Upper lobe of left lung (tissue), 6 donors: Measurements from ENCODE around the gene CALHM2. TPM values are rescaled to one million over a fixed set of nuclear protein-coding genes. Genes with fewer than 3 reads are reported as not detected.

Experiments used
- ATAC-seq, 2 donors: fragments of 200-7000 bp; cut with Tn5 transposase; one replicate each; pipeline ENCODE4 v1.9.1; 2022; ENCODE audit warnings: mild to moderate bottlenecking in 2 of 2, moderate library complexity in 2 of 2; ENCODE audit not compliant: low FRiP score in 2 of 2
- DNase-seq, 2 donors: peaks; one replicate each; pipeline ENCODE4 v3.0.0-alpha.2; 2019 to 2020
- H3K27ac ChIP-seq, 4 donors: fragments of 200-600 bp; sonication (generic); one replicate each; pipeline ENCODE4 v1.5.1; 2016 to 2019
- H3K27me3 ChIP-seq, 4 donors: fragments of 200-600 bp; sonication (generic); one replicate each; pipeline ENCODE4 v1.5.1; 2017 to 2019
- H3K36me3 ChIP-seq, 4 donors: fragments of 200-600 bp; sonication (generic); one replicate each; pipeline ENCODE4 v1.5.1; 2016 to 2019
- H3K4me1 ChIP-seq, 4 donors: fragments of 200-600 bp; sonication (generic); one replicate each; pipeline ENCODE4 v1.5.1; 2018 to 2019
- H3K4me3 ChIP-seq, 4 donors: fragments of 200-600 bp; sonication (generic); one replicate each; pipeline ENCODE4 v1.5.1; 2017 to 2019; ENCODE audit warnings: mild to moderate bottlenecking in 2 of 4, moderate library complexity in 1 of 4
- H3K9me3 ChIP-seq, 4 donors: fragments of 200-600 bp; sonication (generic); one replicate each; pipeline ENCODE4 v1.5.1; 2018 to 2019
- EP300 ChIP-seq, 4 donors: sonication (generic); formaldehyde crosslinking; IDR thresholded peaks; one replicate each; pipeline ENCODE4 v1.5.1; 2017; ENCODE audit warnings: antibody characterized with exemption in 4 of 4, control low read depth in 2 of 4
- POLR2A ChIP-seq, 4 donors: fragments of 450-650 bp; IDR thresholded peaks; one replicate each; pipeline ENCODE4 v1.5.1; 2016 to 2017; ENCODE audit warnings: antibody characterized with exemption in 4 of 4, mild to moderate bottlenecking in 2 of 4
- POLR2AphosphoS5 ChIP-seq, 2 donors: sonication (generic); formaldehyde crosslinking; IDR thresholded peaks; one replicate each; pipeline ENCODE4 v1.5.1; 2017; ENCODE audit warnings: antibody characterized with exemption in 2 of 2
- WGBS, 2 donors: methylation state at CpG; one replicate each; pipeline ENCODE4 v1.1.5; 2017 to 2018; 5-methylcytosine and 5-hydroxymethylcytosine counted together
- total RNA-seq, 6 donors: library from RNA; depleted of rRNA in 4 of 6; stranded (reverse); fragments of >200 nt in 4 of 6; gene quantifications; one replicate each; pipeline versions ENCODE4 v1.1.0 to v1.2.1, GENCODE V29; 2016 to 2021
- TF ChIP-seq, protein P1 (sequence below), 6 experiments: fragments of 450-650 bp in 4 of 6; fragments of 200-600 bp in 2 of 6; sonication (generic) in 2 of 6; IDR thresholded peaks; one replicate each; pipeline ENCODE4 v1.5.1; 2016 to 2019; ENCODE audit warnings: antibody characterized with exemption in 6 of 6
- donor health status: DM: no; HTN: no; CAD: no; lungs with moderate emphysema.
- donor health status: DM: no; HTN: yes; CAD: no; lungs with severe emphysema.

Gene CALHM2
- total RNA-seq, 6 donors from 2014 or later = 25.6 to 56.8 (median 40.5) TPM

DNA sequence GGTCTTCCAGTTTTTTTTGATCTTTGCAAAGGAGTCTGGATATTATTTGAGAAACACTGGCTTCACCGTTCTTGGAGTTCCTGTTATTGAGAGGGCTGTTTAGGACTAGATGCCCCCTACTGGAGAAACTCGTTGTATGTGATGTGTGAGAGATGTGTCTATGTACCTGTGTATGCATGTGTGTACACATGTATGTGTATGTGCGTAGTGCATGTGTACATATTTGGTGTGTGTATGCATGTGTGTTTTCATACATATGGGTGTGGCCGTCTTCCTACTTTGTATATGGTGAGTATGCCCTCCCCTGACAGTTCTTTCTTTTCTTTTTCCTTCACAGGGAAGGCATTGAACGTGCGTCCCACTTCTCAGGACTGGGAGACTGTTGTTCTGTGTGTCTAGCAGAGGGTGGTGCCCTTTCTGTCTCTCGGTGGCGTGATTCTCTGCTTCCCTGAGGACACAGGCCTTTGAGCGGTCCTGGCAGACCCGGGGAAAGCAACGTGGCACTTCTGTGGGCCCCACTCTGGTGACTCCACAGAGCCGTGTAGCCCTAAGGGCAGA, 29.9 kb upstream of the CALHM2 start:
- peak in 1 of 2 donors; percentile 74 for ATAC-seq
- H3K4me1 ChIP-seq = no peaks in the 10 kb centered on the region
- TF ChIP-seq, protein P1, sequence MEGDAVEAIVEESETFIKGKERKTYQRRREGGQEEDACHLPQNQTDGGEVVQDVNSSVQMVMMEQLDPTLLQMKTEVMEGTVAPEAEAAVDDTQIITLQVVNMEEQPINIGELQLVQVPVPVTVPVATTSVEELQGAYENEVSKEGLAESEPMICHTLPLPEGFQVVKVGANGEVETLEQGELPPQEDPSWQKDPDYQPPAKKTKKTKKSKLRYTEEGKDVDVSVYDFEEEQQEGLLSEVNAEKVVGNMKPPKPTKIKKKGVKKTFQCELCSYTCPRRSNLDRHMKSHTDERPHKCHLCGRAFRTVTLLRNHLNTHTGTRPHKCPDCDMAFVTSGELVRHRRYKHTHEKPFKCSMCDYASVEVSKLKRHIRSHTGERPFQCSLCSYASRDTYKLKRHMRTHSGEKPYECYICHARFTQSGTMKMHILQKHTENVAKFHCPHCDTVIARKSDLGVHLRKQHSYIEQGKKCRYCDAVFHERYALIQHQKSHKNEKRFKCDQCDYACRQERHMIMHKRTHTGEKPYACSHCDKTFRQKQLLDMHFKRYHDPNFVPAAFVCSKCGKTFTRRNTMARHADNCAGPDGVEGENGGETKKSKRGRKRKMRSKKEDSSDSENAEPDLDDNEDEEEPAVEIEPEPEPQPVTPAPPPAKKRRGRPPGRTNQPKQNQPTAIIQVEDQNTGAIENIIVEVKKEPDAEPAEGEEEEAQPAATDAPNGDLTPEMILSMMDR (IDR thresholded peaks at IDR 0.05) = peak; percentile 36 to 68 (median 57)
- TF ChIP-seq EP300 (IDR thresholded peaks at IDR 0.05) = no peak
- no peaks in the 10 kb centered on the region for H3K27me3 ChIP-seq
- H3K4me3 ChIP-seq = no peak overlapping the region
- WGBS, 2 donors = 59% methylated on average over 12 of the region's 12 CpGs
- H3K27ac ChIP-seq = no peak overlapping the region
- H3K9me3 ChIP-seq = no peaks in the 10 kb centered on the region
- no peak for DNase-seq
- H3K36me3 ChIP-seq = no peaks in the 10 kb centered on the region

DNA sequence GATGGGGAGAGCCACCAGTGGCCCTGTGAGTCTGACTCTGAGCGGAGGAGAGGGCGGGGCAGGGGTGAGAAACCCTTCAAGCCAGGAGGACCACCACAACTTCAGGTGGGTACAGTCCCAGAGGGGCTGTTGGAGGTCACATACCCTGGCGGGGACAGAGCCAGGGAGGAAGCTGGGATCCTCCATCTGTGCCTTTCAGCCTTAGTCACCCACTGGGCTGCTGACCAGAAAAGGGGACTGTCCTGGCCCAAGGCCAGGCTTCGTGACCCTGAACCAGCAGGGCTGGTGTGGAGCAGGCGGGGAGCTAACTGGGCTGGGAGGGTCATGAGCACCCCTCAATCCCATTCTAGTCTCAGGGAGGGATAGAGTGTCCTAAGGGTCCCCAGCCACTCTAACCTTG, 28.4 kb upstream of the CALHM2 start:
- Histone ChIP-seq H3K27ac (no peak overlapping the region), H3K36me3 (no peaks in the 10 kb centered on the region), H3K4me1 (no peaks in the 10 kb centered on the region), H3K27me3 (no peaks in the 10 kb centered on the region), H3K4me3 (no peak overlapping the region), H3K9me3 (no peaks in the 10 kb centered on the region)
- 75 to 83% methylated on average over 5 of the region's 5 CpGs for WGBS, 2 donors
- DNase-seq (no peak), ATAC-seq (no peak)
- TF ChIP-seq POLR2A (IDR thresholded peaks at IDR 0.05) = no peak
- no peak for TF ChIP-seq EP300 (IDR thresholded peaks at IDR 0.05)
- TF ChIP-seq, protein P1 (IDR thresholded peaks at IDR 0.05) = no peak
- no peak for TF ChIP-seq POLR2AphosphoS5 (IDR thresholded peaks at IDR 0.05)

- DNase-seq = no peak
- no peaks in the 10 kb centered on the region for H3K36me3 ChIP-seq
- no peaks in the 10 kb centered on the region for H3K4me1 ChIP-seq
- peak in 1 of 2 donors; percentile 56 for ATAC-seq
- TF ChIP-seq POLR2AphosphoS5 (IDR thresholded peaks at IDR 0.05) = no peak
- TF ChIP-seq, protein P1 (IDR thresholded peaks at IDR 0.05) = no peak
- no peak for TF ChIP-seq POLR2A (IDR thresholded peaks at IDR 0.05)
- no peak for TF ChIP-seq EP300 (IDR thresholded peaks at IDR 0.05)
- H3K9me3 ChIP-seq = no peaks in the 10 kb centered on the region
- no peak within 1 kb of the TSS for H3K4me3 ChIP-seq
- WGBS, 2 donors = 63 to 73% methylated on average over 5 to 6 of the region's 7 CpGs
- H3K27ac ChIP-seq = no peak within 1 kb of the TSS
- no peaks in the 10 kb centered on the region for H3K27me3 ChIP-seq
Observed at GRCh38 chr10:103479135-103479534, 27.0 kb upstream of the CALHM2 start, which contains the start of gene CALHM3. Gene CALHM3, minus strand, starts transcription at chr10:103479240. Its CDS starts 208 bp downstream, at chr10:103479032.

DNA sequence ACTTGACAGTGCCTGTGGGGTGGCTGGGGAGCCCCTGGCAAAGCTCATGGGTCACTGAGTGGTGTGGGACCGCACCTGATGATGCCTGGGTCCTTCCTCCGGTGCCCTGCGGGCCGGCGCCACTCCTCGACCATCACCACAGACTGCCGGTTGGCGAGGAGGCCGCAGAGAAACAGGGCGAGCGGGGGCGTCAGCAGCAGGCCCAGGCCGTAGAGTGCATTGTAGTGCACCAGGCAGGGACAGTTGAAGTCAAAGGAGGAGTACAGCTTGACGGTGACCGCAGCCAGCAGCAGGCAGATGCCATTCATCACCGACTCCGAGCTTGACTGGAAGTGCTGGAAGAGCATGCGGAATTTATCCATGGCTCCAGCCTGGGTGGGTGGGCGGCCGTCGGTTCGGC, 26.5 kb upstream of the CALHM2 start:
- 87 to 95% methylated on average over 6 to 18 of the region's 22 CpGs for WGBS, 2 donors
- no peak for TF ChIP-seq POLR2AphosphoS5 (IDR thresholded peaks at IDR 0.05)
- no peak for TF ChIP-seq EP300 (IDR thresholded peaks at IDR 0.05)
- TF ChIP-seq POLR2A (IDR thresholded peaks at IDR 0.05) = no peak
- TF ChIP-seq, protein P1 (IDR thresholded peaks at IDR 0.05) = no peak
- DNase-seq = peak in 1 of 2 donors; percentile 78

More for the DNA sequence above, 26.5 kb upstream of the CALHM2 start:
- ATAC-seq = no peak
- Histone ChIP-seq H3K36me3 (no peaks in the 10 kb centered on the region), H3K27me3 (no peaks in the 10 kb centered on the region), H3K4me3 (no peak overlapping the region), H3K9me3 (no peaks in the 10 kb centered on the region), H3K27ac (no peak overlapping the region), H3K4me1 (no peaks in the 10 kb centered on the region)
